Activated gamma-delta T cell (primary cell): ENCODE measurements around the gene CYP4X1.
"Not testable (repeated sequence)": the region's sequence is repeated elsewhere in the genome, so short reads cannot be mapped to it uniquely, and the experiment has no call there.

Source experiments
- DNase-seq: peaks from one replicate; lab custom pipeline; 2025; lab: John Stamatoyannopoulos, UW
- total RNA-seq, 2 donors: gene quantifications; one replicate each; lab custom pipeline; 2026; lab: John Stamatoyannopoulos, UW

The CYP4X1 gene
- total RNA-seq = 0 reads per million in 2 donors

DNA sequence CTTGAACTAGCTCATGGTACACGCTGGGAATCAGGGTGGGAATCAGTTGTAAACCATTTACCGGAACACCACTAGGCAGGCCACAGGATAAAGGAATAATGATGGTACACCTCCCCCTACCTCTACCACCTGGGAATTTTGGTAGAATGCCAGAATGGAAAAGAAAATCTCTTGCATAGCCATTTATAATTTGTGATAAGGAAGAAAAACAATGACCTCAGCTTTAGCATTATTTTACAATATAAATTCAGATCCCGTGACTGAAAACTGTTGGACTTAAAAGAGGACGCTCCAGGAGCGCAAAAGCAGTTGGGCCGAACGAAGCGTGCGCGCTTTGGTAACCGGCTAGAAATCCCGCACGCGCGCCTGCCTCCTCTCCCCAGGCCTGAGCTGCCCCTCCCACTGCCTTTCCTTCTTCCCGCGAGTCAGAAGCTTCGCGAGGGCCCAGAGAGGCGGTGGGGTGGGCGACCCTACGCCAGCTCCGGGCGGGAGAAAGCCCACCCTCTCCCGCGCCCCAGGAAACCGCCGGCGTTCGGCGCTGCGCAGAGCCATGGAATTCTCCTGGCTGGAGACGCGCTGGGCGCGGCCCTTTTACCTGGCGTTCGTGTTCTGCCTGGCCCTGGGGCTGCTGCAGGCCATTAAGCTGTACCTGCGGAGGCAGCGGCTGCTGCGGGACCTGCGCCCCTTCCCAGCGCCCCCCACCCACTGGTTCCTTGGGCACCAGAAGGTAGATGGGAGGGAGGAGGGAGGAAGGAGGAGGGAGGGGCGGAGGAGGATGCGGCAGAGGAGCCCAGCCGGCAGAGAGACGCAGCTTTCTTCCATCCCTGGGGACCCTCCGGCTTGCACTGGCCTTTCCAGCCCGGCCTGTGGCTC lies at the start of gene CYP4X1:
Gene CYP4X1, plus strand, starts transcription at position 402 of the 873 bp plus-strand sequence. Its CDS starts 149 bp downstream, at position 551.
- no peak for DNase-seq

DNA sequence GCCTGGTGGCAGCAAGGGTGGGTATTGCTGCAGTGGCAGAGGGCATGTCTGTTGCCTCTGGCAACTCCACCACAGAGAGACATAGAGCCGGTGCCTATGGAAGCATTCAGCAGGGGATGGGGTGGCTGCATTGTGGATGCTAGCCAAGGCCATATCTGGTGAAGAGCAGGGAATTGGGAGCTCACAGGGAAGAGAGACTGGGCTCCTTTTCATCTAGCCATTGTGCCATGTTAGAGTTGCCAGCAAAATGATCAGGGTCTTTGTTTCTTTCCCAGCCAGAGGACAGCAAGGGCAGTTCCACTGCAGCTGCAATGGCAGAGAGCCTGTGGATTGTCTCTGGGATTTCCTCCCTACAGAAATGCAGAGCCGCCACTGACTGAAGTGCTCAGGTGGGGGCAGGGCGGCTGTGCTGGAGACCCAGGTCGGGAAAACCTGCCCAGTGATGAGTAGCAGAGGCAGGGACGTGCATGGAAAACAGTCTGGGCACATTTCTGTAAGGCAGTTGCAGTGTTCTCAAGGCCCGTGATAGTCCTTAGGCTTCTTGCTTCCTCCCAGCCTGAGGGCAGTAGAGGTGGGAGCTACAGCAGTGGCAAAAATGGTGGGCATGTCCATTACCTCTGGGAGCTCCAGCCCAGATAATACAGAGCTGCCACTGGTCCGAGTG lies 40.2 kb upstream of the CYP4X1 start:
- no peak for DNase-seq

DNA sequence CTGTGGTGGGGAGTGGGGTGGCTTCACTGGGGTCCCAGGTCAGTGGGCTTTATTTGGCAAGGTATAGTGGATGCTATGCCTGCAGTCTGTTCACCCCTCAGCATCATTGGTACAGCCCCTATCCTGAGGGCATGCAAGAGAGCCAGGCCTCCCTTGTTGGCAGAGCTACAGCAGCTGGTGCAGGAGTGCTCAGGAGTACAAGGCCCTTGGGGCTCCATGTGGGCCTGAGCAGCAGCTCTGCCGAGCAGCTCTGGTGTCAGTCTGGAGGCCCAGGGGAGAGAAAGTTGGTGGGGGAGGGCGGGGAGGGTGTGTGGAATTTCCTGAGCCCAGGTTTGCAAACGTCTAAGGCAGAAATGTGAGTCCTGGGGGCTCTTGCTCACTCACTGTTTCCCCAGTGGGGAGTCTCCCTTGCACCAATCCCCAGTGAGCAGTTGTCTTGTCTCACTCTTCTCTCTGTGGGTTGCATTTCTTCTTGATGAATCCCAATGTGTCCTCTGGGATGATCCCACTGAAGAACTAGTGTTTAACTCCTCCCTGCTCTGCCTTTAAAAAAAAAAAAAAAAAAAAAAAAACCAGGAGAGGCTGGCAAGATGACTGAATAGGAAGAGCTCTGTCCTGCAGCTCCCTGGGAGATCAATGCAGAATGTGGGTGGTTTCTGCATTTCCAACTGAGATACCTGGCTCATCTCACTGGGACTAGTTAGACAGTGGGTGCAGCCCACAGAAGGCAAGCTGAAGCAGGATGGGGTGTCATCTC lies 39.5 kb upstream of the CYP4X1 start:
- no peak for DNase-seq

- not testable (repeated sequence) for DNase-seq
Observed at GRCh38 chr1:46990541-46990940, 32.9 kb upstream of the CYP4X1 start.

- DNase-seq = no peak
Observed at GRCh38 chr1:46991083-46991923, 32.2 kb upstream of the CYP4X1 start.

- DNase-seq = no peak
Observed at GRCh38 chr1:46996659-46997281, 26.7 kb upstream of the CYP4X1 start.

DNA sequence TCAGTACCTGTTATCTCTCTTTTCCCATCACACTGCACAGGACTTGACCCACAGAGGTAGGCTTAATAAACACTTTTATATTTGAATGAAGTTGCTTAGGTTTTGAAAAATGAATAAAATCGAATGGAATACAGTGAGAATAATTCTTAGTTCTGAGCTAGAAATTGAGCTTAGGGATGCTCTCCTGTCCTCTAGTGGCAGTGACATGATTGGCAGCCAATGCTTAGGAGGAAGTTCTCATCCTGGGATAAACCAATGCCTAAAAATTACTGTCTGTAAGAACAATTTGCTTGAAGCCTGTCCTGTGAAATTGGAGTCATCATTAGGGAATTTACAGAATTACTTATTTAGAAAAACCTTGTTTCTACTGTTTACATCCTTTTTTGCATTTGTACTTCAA lies 21.3 kb upstream of the CYP4X1 start:
- DNase-seq = no peak

DNA sequence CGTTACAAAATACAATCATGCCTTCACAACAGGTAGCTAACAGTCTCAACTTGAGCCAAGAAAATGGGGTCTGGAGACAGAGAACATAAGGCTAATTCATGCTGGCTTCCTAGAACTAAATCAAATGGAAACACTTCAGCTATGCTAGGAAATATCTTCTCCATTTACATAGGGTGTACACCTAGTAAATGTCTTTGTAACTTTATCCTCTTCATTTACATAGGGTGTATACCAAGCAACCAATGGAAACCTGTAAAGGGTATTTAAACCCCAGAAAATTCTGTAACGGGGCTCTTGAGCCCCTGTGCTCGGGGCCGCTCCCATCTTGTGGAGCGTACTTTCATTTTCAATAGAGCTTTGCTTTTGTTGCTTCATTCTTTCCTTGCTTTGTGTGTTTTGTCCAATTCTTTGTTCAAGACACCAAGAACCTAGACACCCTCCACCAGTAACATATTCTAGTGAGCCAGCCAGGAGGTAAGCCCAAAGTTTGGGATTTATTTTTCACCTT lies 19.5 kb upstream of the CYP4X1 start:
- DNase-seq = no peak

GRCh38 chr1:47006437-47006836 lies 17.0 kb upstream of the CYP4X1 start:
- DNase-seq = not testable (repeated sequence)

GRCh38 chr1:47013293-47013692 lies 10.2 kb upstream of the CYP4X1 start:
- no peak for DNase-seq

GRCh38 chr1:47021070-47021469 lies 2.4 kb upstream of the CYP4X1 start:
- no peak for DNase-seq

- no peak for DNase-seq
Observed at GRCh38 chr1:47024141-47024801, 802 bp downstream of the CYP4X1 start.

DNA sequence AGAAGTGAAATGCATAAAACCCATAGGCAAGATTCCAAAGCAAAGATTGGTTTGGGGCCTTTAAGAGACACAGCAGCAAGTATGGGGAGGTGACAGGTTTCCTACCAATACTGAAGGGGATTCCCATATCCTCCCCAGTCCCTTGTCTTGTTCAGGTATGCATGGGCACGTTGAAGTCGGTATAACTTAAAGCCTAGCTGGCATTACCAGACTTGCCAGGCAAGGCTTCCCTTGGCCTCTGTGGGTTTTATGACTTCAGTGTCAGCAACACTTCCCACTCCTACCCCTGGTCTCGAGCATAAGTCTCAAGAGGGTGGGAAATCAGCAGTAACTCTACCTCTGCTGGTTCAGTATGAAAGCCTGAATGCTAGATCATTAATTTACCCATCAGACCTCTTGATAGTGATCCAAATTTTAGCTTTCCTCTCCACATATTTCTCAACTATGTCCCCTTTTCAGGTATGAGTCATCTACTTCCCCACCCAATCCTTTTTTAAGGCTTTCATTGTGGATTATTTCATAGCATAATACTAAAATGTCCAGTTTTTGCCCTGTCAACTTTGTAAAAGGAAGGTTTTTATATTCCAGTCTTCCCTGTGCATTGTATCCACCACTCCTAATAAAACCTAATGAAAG lies 6.8 kb downstream of the CYP4X1 start:
- no peak for DNase-seq

DNA sequence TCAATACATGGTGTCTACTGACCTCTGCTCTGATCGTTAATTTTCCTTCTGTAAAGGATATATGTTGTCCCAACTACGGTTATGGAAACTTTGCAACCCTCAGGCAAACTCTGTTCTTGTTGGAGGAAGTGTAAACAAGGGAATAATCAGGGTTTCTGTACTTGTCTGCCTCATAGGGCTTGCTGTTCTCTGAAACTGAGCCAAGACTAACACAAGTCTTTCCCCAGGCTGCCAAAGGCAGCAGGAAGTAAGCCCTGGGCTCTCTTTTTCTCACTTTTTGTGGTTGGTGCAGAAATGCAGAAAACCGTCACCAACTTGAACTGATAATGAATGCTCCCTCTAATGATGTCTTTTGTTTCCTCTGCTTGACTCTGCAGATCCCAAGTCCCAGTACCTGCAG lies 7.6 kb downstream of the CYP4X1 start:
- no peak for DNase-seq

GRCh38 chr1:47031585-47031984 lies 8.1 kb downstream of the CYP4X1 start:
- no peak for DNase-seq

- no peak for DNase-seq
Observed at GRCh38 chr1:47036764-47037163, 13.3 kb downstream of the CYP4X1 start.

DNA sequence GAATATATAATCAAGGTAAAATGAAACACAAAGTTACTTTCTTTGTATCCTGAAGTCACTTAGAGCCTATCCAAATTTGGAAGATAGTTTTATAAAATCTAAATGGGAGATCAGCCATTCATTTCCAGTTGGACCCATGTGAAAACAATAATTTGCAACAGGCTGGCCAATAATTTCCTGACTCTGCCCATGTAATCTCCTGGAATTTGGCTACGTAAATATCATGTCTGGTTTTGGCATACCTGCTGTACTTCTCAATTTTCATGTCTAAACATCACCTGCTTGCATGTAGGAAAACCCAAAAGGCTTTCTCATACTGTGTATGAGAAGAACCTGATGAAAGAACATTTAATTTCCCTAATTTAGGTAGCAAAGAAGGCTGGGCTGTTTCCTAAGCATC lies 35.9 kb downstream of the CYP4X1 start:
- DNase-seq = no peak

- DNase-seq = no peak
Observed at GRCh38 chr1:47067097-47067594, 43.7 kb downstream of the CYP4X1 start, which contains the start of gene CYP4Z1. TSS of gene CYP4Z1 (plus strand) at chr1:47067231. CDS start at chr1:47067491, 260 bp downstream.

- DNase-seq = not testable (repeated sequence)
Observed at GRCh38 chr1:47069080-47069479, 45.6 kb downstream of the CYP4X1 start.
